MM.1S (cell line): ENCODE results near the gene SPAG16.

Source experiments
- DNase-seq: peaks from one replicate; pipeline ENCODE4 v3.0.0-alpha.2; 2015
- H2AFZ ChIP-seq: fragments of 300-600 bp; sonication (generic); 2 replicates; pipeline ENCODE4 v1.6.0; 2016; ENCODE audit warnings: antibody characterized with exemption, low read length
- H3F3A ChIP-seq: fragments of 300-600 bp; sonication (generic); 2 replicates; pipeline ENCODE4 v1.6.1; 2016; ENCODE audit warnings: mild to moderate bottlenecking, antibody characterized with exemption, low read length, moderate library complexity, mixed read lengths; ENCODE audit not compliant: insufficient read depth
- H3K27ac ChIP-seq: fragments of 300-600 bp; sonication (generic); 2 replicates; pipeline ENCODE4 v1.5.1; 2016; ENCODE audit warnings: mild to moderate bottlenecking, low read length
- H3K27me3 ChIP-seq: fragments of 300-600 bp; sonication (generic); replicated peaks from 2 replicates; pipeline ENCODE4 v1.6.0; 2016; ENCODE audit warnings: low read length; ENCODE audit not compliant: insufficient read depth
- H3K36me3 ChIP-seq: fragments of 300-600 bp; sonication (generic); replicated peaks from 2 replicates; pipeline ENCODE4 v1.6.1; 2016; ENCODE audit warnings: mild to moderate bottlenecking, low read length, mixed read lengths; ENCODE audit not compliant: insufficient read depth
- H3K4me1 ChIP-seq: fragments of 300-600 bp; sonication (generic); 2 replicates; pipeline ENCODE4 v1.6.1; 2016; ENCODE audit warnings: low read length, mixed read lengths
- H3K4me2 ChIP-seq: fragments of 300-600 bp; sonication (generic); 2 replicates; pipeline ENCODE4 v1.6.0; 2016; ENCODE audit warnings: low read depth, low read length
- H3K4me3 ChIP-seq: fragments of 300-600 bp; sonication (generic); 2 replicates; pipeline ENCODE4 v1.5.1; 2016; ENCODE audit warnings: low read length, mixed read lengths
- H3K79me2 ChIP-seq: fragments of 300-600 bp; sonication (generic); 2 replicates; pipeline ENCODE4 v1.6.1; 2016; ENCODE audit warnings: mixed run types, low read length, mixed read lengths
- H3K9ac ChIP-seq: fragments of 300-600 bp; sonication (generic); 2 replicates; pipeline ENCODE4 v1.6.1; 2016; ENCODE audit warnings: low read length, mixed read lengths
- H3K9me2 ChIP-seq: fragments of 300-600 bp; sonication (generic); replicated peaks from 2 replicates; pipeline ENCODE4 v1.6.1; 2016; ENCODE audit warnings: mild to moderate bottlenecking, low read length, mixed read lengths; ENCODE audit not compliant: insufficient read depth
- H3K9me3 ChIP-seq: fragments of 300-600 bp; sonication (generic); replicated peaks from 2 replicates; pipeline ENCODE4 v1.6.1; 2016; ENCODE audit warnings: mild to moderate bottlenecking, low read length, mixed read lengths; ENCODE audit not compliant: insufficient read depth
- H4K20me1 ChIP-seq: fragments of 300-600 bp; sonication (generic); 2 replicates; pipeline ENCODE4 v1.6.1; 2016; ENCODE audit warnings: mild to moderate bottlenecking, low read length, moderate library complexity, mixed read lengths; ENCODE audit not compliant: insufficient read depth
- CTCF ChIP-seq: fragments of 300-600 bp; sonication (generic); IDR thresholded peaks from 2 replicates; pipeline ENCODE4 v1.5.1; 2016; ENCODE audit warnings: antibody characterized with exemption, low read length, mixed read lengths
- EZH2 ChIP-seq: fragments of 300-600 bp; sonication (generic); optimal IDR thresholded peaks from 2 replicates; pipeline ENCODE3; 2017; ENCODE audit warnings: low read depth, mild to moderate bottlenecking, antibody characterized with exemption, low read length, mixed read lengths
- EZH2phosphoT487 ChIP-seq: fragments of 300-600 bp; sonication (generic); IDR thresholded peaks from 2 replicates; pipeline ENCODE4 v1.6.1; 2018; ENCODE audit warnings: antibody characterized with exemption, low read length

SPAG16 gene

GRCh38 chr2:213249502-213249901 is 34.8 kb upstream of the SPAG16 start:
- Histone ChIP-seq H3K79me2 (no peaks in the 10 kb centered on the region), H3K36me3 (no peaks in the 10 kb centered on the region), H3F3A (no peaks in the 10 kb centered on the region), H3K4me3 (no peak overlapping the region), H3K4me1 (peaks cover 2% of the 10 kb centered on the region; the same call in 1 of the 2 replicates), H4K20me1 (no peaks in the 10 kb centered on the region), H3K9ac (no peak overlapping the region), H2AFZ (no peak overlapping the region), H3K9me3 (no peaks in the 10 kb centered on the region), H3K27me3 (no peaks in the 10 kb centered on the region), H3K9me2 (no peaks in the 10 kb centered on the region), H3K27ac (no peak overlapping the region), H3K4me2 (no peak overlapping the region)
- DNase-seq, result no peak
- no peak for TF ChIP-seq CTCF
- TF ChIP-seq EZH2, result no peak
- no peak for TF ChIP-seq EZH2phosphoT487

GRCh38 chr2:213251618-213252017 is 32.6 kb upstream of the SPAG16 start:
- Histone ChIP-seq H3K79me2 (no peaks in the 10 kb centered on the region), H3K27ac (no peak overlapping the region), H3K9me3 (no peaks in the 10 kb centered on the region), H3K36me3 (no peaks in the 10 kb centered on the region), H2AFZ (no peak overlapping the region), H3K4me3 (no peak overlapping the region), H3K27me3 (no peaks in the 10 kb centered on the region), H4K20me1 (no peaks in the 10 kb centered on the region), H3K4me1 (no peaks in the 10 kb centered on the region), H3K4me2 (peak overlapping the region; percentile 19; the same call in 1 of the 2 replicates), H3K9me2 (no peaks in the 10 kb centered on the region), H3F3A (no peaks in the 10 kb centered on the region), H3K9ac (no peak overlapping the region)
- peak; percentile 53 for TF ChIP-seq CTCF
- no peak for TF ChIP-seq EZH2
- peak; percentile 61 for DNase-seq

GRCh38 chr2:213252206-213252605 is 32.1 kb upstream of the SPAG16 start:
- no peaks in the 10 kb centered on the region for H3K9me2 ChIP-seq
- H3K79me2 ChIP-seq, result no peaks in the 10 kb centered on the region
- H3K4me2 ChIP-seq, result no peak overlapping the region
- no peaks in the 10 kb centered on the region for H3K9me3 ChIP-seq
- H3K4me3 ChIP-seq, result no peak overlapping the region
- no peak overlapping the region for H2AFZ ChIP-seq
- TF ChIP-seq EZH2, result no peak
- TF ChIP-seq CTCF, result no peak
- no peak for TF ChIP-seq EZH2phosphoT487
- no peaks in the 10 kb centered on the region for H3K36me3 ChIP-seq
- no peaks in the 10 kb centered on the region for H3K27me3 ChIP-seq
- no peak overlapping the region for H3K9ac ChIP-seq
- no peak overlapping the region for H3K27ac ChIP-seq
- no peak for DNase-seq
- no peaks in the 10 kb centered on the region for H3K4me1 ChIP-seq
- H3F3A ChIP-seq, result no peaks in the 10 kb centered on the region
- H4K20me1 ChIP-seq, result no peaks in the 10 kb centered on the region
